Measurements from ENCODE around the gene ART1. TPM values are rescaled to one million over a fixed set of nuclear protein-coding genes. Genes with fewer than 3 reads are reported as not detected.

Gene ART1
- total RNA-seq, 4 donors from 2014 or later = not detected

GRCh38 chr11:3658252-3658651 lies 13.3 kb downstream of the ART1 start:
- intact Hi-C loops (cut with DNase I; ENCODE audit: low total_unique reads) = no loop called here
- no peak overlapping the region for H3K4me3 ChIP-seq (ENCODE audit: low read depth, poor library complexity, severe bottlenecking)
- WGBS, 2 donors = 92 to 93% methylated on average over 8 of the region's 8 CpGs
- TF ChIP-seq POLR2A (IDR thresholded peaks at IDR 0.05) = no peak
- no peak for TF ChIP-seq CTCF (IDR thresholded peaks at IDR 0.05)
- DNase-seq (ENCODE audit: low spot score in 2 of 2) = no peak

GRCh38 chr11:3659595-3660515 lies 14.9 kb downstream of the ART1 start:
- WGBS, 2 donors = 89 to 92% methylated on average over 25 to 33 of the region's 33 CpGs
- H3K4me3 ChIP-seq (ENCODE audit: low read depth, poor library complexity, severe bottlenecking) = no peak overlapping the region
- intact Hi-C loops (cut with DNase I; ENCODE audit: low total_unique reads) = no loop called here
- DNase-seq (ENCODE audit: low spot score in 2 of 2) = peak in 1 of 2 donors; percentile 68
- TF ChIP-seq POLR2A (IDR thresholded peaks at IDR 0.05) = no peak
- TF ChIP-seq CTCF (IDR thresholded peaks at IDR 0.05) = no peak

- no peak for TF ChIP-seq CTCF (IDR thresholded peaks at IDR 0.05)
- DNase-seq (ENCODE audit: low spot score in 2 of 2) = peak in 1 of 2 donors; percentile 75
- H3K4me3 ChIP-seq (ENCODE audit: low read depth, poor library complexity, severe bottlenecking) = no peak overlapping the region
- intact Hi-C loops (cut with DNase I; ENCODE audit: low total_unique reads) = no loop called here
- 81 to 96% methylated on average over 2 of the region's 2 CpGs for WGBS, 2 donors
These were observed 16.0 kb downstream of the ART1 start for GRCh38 chr11:3660960-3661359.

GRCh38 chr11:3662856-3663255 lies 17.9 kb downstream of the ART1 start:
- intact Hi-C loops (cut with DNase I; ENCODE audit: low total_unique reads) = no loop called here
- DNase-seq (ENCODE audit: low spot score in 2 of 2) = no peak
- no peak overlapping the region for H3K4me3 ChIP-seq (ENCODE audit: low read depth, poor library complexity, severe bottlenecking)
- TF ChIP-seq CTCF (IDR thresholded peaks at IDR 0.05) = no peak
- TF ChIP-seq POLR2A (IDR thresholded peaks at IDR 0.05) = no peak

GRCh38 chr11:3664032-3664630 lies 19.2 kb downstream of the ART1 start:
- intact Hi-C loops (cut with DNase I; ENCODE audit: low total_unique reads) = no loop called here
- peak in 1 of 2 donors; percentile 72 for DNase-seq (ENCODE audit: low spot score in 2 of 2)
- no peak overlapping the region for H3K4me3 ChIP-seq (ENCODE audit: low read depth, poor library complexity, severe bottlenecking)
- 78 to 85% methylated on average over 10 of the region's 10 CpGs for WGBS, 2 donors
- TF ChIP-seq POLR2A (IDR thresholded peaks at IDR 0.05) = no peak
- no peak for TF ChIP-seq CTCF (IDR thresholded peaks at IDR 0.05)

All from lower leg skin (tissue), 4 donors.